ENCODE data around the gene KLHL35. TPM values are rescaled to one million over a fixed set of nuclear protein-coding genes. Genes with fewer than 3 reads are reported as not detected.

KLHL35 gene
- total RNA-seq, 1 experiment from 2014 or later, result 0.83 TPM

- H3K36me3 Mint-ChIP-seq (ENCODE audit: insufficient read depth in 1 of 3, low read depth in 3 of 3), result no peaks in the 10 kb centered on the region; a peak in 1 of 7 replicates
- H4K5ac ChIP-seq (ENCODE audit: insufficient read length, low read depth, low read length), result no peak overlapping the region
- peaks cover 41 to 46% of the 10 kb centered on the region in 2 experiments for H3K4me1 Mint-ChIP-seq
- H3K4me3 Mint-ChIP-seq, result no peak overlapping the region
- no peak overlapping the region for H3K9ac ChIP-seq (ENCODE audit: extremely low read depth, insufficient read length, low read length)
- H2AFZ ChIP-seq (ENCODE audit: low read length), result no peak overlapping the region
- H3K4ac ChIP-seq (ENCODE audit: low read depth, low read length), result no peak overlapping the region
- H2AK5ac ChIP-seq (ENCODE audit: insufficient read length, low read length), result no peak overlapping the region
- no peaks in the 10 kb centered on the region for H4K20me1 ChIP-seq (ENCODE audit: control insufficient read depth, insufficient read depth, insufficient read length)
- no peak overlapping the region for H3K4me2 ChIP-seq (ENCODE audit: insufficient read depth, insufficient read length, low read length)
- no CpG with 5 or more reads among the region's 11 CpGs for WGBS (ENCODE audit: extremely low coverage, insufficient read length, low lambda C conversion rate)
- H3K23me2 ChIP-seq (ENCODE audit: insufficient read length, low read depth, low read length, poor library complexity, severe bottlenecking), result no peaks in the 10 kb centered on the region
- H3K4me1 ChIP-seq (ENCODE audit: insufficient read depth, low read length), result no peaks in the 10 kb centered on the region; the same call in 1 of the 2 replicates
- no peak overlapping the region for H3K18ac ChIP-seq (ENCODE audit: insufficient read length, low read depth, low read length)
- H3K14ac ChIP-seq (ENCODE audit: insufficient read depth, low read length), result 0 out of 2 replicates have a peak overlapping the region, but pooled peaks have one; percentile 11
- H3K56ac ChIP-seq (ENCODE audit: insufficient read length, low read depth, low read length), result no peak overlapping the region
- H3K27me3 Mint-ChIP-seq (ENCODE audit: low read depth), result no peaks in the 10 kb centered on the region
- H2BK15ac ChIP-seq (ENCODE audit: low read depth, low read length), result no peak overlapping the region
- H4K8ac ChIP-seq (replicated peaks; ENCODE audit: insufficient read length, low read depth, low read length), result no peak overlapping the region
- no peak overlapping the region for H2BK12ac ChIP-seq (ENCODE audit: insufficient read length, low read depth, low read length)
- H4K91ac ChIP-seq (ENCODE audit: insufficient read length, low read depth, low read length), result no peak overlapping the region
- no peak overlapping the region for H2BK5ac ChIP-seq (ENCODE audit: insufficient read length, low read length)
- no peaks in the 10 kb centered on the region for H3K9me3 Mint-ChIP-seq
- H3K9me3 ChIP-seq (ENCODE audit: control insufficient read depth, low read depth, low read length), result no peaks in the 10 kb centered on the region
- TF ChIP-seq CTCF (conservative IDR thresholded peaks at IDR 0.05), result no peak
- DNase-seq, result no peak
- no peak overlapping the region for H2BK120ac ChIP-seq (ENCODE audit: low read depth, low read length, poor library complexity, severe bottlenecking)
- H3K79me2 ChIP-seq (ENCODE audit: insufficient read depth, low read length), result no peaks in the 10 kb centered on the region
- H3K79me1 ChIP-seq (ENCODE audit: insufficient read depth, low read depth, low read length, poor library complexity, severe bottlenecking), result no peaks in the 10 kb centered on the region
- H3T11ph ChIP-seq (ENCODE audit: low read length), result no peak overlapping the region
- H3K23ac ChIP-seq (ENCODE audit: insufficient read length, low read depth, low read length), result no peak overlapping the region
- no peak overlapping the region for H2BK20ac ChIP-seq (ENCODE audit: low read depth, low read length, poor library complexity, severe bottlenecking)
- H3K27ac Mint-ChIP-seq, result peak overlapping the region in 2 of 3 experiments; percentile 64 to 76; a peak in 3 of 7 replicates
- H3K27me3 ChIP-seq (ENCODE audit: insufficient read depth, low read length), result no peaks in the 10 kb centered on the region
- no peak overlapping the region for H3K27ac ChIP-seq (ENCODE audit: insufficient read length, low read depth, low read length)
Observed at GRCh38 chr11:75463106-75463774, 30.2 kb upstream of the KLHL35 start.
